ENCODE data around the gene LPCAT1. TPM values are rescaled to one million over a fixed set of nuclear protein-coding genes. Genes with fewer than 3 reads are reported as not detected.

LPCAT1 gene, protein sequence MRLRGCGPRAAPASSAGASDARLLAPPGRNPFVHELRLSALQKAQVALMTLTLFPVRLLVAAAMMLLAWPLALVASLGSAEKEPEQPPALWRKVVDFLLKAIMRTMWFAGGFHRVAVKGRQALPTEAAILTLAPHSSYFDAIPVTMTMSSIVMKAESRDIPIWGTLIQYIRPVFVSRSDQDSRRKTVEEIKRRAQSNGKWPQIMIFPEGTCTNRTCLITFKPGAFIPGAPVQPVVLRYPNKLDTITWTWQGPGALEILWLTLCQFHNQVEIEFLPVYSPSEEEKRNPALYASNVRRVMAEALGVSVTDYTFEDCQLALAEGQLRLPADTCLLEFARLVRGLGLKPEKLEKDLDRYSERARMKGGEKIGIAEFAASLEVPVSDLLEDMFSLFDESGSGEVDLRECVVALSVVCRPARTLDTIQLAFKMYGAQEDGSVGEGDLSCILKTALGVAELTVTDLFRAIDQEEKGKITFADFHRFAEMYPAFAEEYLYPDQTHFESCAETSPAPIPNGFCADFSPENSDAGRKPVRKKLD
- 50.9 and 66.9 TPM in 2 replicates for total RNA-seq

GRCh38 chr5:1523793-1524480, at the start of gene LPCAT1:
TSS of gene LPCAT1 (minus strand) at chr5:1523960. CDS start at chr5:1523844, 116 bp downstream.

GRCh38 chr5:1445313-1445688, 78.5 kb downstream of the LPCAT1 start, which contains the start of gene SLC6A3:
TSS of gene SLC6A3 (minus strand) at chr5:1445440. CDS start at chr5:1443197, 2,243 bp downstream.

Other genes starting within 250 kb of the LPCAT1 start
- gene TERT, start 228.9 kb downstream of the LPCAT1 start, total RNA-seq, result not detected in 2 replicates
- gene CLPTM1L, start 178.9 kb downstream of the LPCAT1 start, total RNA-seq, result 99.6 and 157 TPM in 2 replicates
- gene SLC6A3, start 78.5 kb downstream of the LPCAT1 start, total RNA-seq, result not detected in 2 replicates

Data from myometrial cell (primary cell).